GM18858 (cell line): ENCODE results near the gene PAXX.

Experiments used
- ATAC-seq: cut with Tn5 transposase; IDR thresholded peaks from one replicate; pipeline ENCODE4 v1.9.1; 2021; ENCODE audit not compliant: unreplicated experiment

The PAXX gene

DNA sequence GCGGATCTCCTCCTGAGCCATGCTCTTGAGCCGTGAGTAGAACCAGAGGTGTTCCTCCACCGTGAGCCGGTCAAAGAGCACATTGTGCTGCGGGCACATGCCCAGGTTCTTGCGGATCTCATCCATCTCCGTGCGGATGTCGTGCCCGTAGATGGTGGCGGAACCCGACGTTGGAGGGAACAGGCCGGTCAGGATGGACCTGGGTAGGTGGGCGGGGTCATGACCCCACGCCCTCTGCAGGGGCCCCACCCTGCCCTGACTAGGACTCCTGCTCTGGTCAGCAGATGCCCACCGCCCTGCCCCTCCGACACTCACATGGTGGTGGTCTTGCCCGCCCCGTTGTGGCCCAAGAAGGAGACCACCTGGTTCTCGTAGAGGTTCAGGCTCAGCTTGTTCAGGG is 23.8 kb downstream of the PAXX start:
- ATAC-seq = no peak

DNA sequence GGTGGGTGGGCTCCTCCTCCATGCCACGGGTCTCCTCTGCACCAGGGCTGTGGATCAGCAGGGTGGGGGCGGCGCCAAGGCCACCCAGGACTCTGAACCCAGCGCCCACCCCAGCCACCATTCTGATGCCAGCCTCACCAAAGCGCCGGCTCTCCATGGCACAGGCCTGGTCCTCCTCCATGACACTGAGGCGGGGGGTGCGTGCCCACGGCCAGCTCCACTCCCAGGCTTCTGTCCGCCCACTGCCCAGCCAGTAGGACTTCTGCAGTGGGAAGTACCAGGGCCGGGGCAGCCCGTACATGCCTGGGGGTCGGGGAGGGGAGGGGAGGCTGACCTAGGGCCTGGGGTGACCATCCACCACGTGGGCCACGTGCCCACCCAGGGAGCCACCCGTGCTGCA is 24.2 kb downstream of the PAXX start:
- ATAC-seq = no peak

DNA sequence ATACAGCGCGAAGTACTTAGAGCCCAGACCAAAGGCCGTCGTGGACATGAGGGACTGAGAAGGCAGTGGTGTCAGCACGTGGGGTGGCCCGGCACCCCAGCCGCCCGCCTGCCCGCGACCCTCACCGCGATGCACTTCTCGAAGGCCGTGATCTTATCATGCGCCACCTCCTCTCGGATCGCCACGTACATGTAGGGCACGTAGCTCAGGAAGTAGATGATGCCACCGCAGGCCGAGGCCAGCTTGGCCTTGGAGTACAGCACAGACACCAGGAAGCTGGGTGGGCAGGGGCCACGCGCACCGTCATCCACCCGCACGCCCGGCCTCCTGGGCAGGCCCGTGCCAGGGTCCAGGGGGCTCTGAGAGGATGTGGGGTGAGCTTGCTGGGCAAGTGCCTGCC is 24.8 kb downstream of the PAXX start:
- ATAC-seq = no peak

DNA sequence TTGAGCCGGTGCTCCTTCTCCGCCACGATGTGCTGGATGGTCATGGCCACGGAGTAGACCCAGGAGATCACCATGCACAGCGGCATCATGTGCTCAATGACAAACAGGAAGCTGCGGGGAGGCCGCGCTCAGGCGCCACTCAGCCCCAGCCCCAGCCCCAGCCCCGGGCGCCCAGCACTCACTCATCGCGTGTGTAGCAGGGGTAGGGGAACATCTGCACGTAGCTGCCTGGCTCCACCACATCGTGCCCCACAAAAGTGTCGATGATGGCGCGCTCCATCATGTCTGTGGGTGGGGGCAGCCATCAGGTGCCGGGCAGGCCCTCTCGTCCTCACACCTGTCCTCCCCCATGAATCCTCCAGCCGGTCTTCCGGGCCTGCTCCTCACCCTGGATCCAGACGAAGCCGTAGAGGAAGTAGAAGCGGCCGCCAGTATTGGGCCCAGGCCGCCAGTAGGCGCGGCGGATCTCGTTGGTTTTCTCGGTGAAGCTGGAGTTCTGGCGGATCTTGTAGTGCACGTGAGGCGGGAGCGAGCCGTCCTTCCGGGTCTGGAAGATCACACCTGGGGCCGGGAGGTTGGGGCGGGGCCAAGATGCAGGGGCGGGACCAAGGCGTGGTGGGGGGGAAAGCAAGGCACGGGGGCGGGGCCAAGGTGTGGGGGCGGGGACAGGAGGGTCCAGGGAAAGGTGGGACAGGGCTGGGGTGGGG is 25.7 kb downstream of the PAXX start:
- ATAC-seq = no peak

DNA sequence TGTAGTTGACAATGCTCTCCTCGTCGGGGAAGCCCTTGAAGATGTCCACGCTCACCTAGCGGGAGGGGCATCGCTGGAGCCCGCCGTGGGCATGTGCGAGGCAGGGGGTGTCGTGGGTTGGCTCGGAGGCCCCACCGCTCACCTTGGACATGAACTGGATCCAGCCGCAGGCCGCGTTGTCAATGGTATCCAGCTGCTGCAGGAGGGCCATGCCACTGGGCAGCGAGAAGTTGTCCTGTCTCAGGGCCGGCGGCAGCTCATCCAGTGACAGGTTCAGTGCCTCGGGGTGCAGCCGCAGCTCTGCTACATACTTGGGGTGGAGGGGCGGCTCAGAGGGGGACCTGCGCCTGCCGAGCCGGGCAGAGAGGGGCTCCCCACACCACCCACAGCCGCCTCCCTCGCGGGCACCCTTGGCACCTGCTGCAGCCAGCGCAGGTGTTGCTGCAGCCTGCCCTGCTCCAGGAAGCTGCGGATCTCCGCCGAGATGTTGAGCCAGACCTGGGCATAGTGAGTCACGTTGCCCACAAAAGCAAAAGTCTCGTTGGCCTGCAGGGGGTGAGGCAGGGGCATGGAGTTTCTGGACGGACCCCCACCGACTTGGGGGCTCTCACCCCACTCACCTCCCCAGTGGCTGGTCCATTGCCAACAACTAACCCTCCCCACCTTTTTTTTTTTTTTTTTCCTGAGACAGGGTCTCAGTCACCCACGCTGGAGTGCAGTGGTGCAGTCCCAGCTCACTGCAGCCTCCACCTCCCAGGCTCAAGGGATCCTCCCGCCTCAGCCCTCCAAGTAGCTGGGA is 26.7 kb downstream of the PAXX start:
- ATAC-seq = no peak

DNA sequence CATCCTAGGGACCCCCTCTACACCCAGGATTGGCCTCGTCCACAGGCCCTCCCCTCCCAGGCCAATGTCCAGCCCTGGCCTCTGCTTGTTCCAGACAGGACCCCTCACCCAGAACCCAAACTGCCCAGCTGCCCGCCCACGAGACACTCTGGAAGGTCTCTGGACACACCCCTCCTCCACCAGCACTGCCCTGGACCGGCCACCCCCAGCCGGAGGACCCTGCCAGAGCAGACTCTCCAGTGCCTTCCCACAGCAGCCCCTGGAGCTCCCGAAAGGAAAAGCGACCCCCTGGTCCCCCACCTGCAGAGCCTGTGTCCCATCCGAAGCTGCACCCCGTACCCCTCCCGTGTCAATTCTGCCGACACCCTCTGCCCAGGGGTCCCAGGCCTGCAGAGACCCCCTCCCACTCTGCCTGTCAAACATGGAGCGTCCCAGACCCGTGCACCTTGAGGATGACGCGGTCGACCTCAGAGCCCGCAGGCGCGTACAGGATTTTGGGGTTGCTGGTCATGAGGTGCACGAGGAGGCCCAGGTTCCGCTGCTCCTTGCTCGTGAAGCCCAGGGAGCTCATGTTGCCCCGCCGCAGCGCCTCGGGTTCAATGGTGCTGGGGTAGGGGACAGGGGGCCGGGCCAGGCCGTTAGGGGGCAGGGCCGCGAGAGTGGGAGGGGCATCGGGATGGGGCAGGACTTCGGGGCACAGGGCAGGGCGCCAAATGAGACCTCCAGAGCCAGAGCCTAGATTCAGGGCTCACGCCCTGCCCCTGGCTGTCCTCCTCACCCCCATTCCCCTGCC is 27.9 kb downstream of the PAXX start:
- no peak for ATAC-seq

DNA sequence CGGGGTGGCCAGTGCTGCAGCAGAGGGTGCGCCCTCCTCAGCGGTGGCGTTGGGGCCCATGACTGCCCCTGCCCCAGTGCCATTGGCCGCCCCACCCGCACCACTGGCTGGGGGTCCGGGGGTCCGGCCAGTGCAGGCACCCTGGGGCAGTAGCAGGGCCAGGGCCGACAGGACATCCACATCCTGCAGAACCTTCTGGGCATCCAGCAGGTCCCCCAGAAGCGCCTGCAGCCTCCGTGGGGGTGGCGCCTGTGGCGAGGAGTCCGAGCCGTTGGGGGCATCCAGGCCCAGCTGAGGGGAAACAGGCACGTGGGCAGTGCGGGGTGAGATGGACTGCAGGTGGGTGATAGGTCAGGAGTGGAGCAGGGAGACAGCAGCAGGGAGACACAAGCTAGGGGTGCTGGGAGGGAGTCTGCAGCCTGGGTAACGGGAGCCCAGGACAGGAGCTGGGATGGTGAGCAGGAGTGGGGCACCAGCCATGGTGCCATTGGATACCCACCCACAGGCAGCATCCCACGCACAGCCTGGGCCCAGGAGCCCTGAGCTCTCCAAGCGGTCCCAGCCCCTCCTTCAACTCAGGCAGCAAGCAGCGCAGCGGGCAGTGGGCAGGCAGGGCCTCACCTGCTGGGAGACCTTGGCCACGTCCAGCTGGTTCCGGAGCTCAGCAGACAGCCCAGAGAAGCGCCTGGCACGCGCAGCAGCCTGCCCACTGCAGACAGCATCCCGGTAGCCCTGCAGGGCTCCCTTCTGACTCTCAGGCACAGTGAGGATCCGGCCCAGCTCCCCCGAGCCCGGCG is 28.7 kb downstream of the PAXX start:
- no peak for ATAC-seq

DNA sequence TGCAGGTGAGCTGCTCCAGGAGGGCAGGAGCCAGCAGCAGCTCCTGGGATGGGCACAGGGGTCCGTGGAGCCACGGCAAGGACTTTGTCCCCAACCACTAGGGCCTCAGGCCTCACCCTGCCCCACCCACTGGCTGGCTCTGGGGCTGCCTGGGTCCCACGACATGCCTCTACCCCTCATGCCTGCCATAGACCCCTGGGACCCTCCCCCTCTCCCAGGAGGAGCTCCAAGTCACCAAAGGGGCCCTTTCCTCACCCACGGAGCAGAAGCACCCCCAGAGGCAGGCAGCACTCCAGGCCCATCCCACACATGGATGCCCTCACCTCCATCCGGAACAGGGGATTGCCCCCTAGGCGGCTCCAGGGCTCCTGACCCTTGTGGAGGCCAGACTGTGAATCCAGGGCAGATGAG is 29.4 kb downstream of the PAXX start:
- ATAC-seq = no peak

DNA sequence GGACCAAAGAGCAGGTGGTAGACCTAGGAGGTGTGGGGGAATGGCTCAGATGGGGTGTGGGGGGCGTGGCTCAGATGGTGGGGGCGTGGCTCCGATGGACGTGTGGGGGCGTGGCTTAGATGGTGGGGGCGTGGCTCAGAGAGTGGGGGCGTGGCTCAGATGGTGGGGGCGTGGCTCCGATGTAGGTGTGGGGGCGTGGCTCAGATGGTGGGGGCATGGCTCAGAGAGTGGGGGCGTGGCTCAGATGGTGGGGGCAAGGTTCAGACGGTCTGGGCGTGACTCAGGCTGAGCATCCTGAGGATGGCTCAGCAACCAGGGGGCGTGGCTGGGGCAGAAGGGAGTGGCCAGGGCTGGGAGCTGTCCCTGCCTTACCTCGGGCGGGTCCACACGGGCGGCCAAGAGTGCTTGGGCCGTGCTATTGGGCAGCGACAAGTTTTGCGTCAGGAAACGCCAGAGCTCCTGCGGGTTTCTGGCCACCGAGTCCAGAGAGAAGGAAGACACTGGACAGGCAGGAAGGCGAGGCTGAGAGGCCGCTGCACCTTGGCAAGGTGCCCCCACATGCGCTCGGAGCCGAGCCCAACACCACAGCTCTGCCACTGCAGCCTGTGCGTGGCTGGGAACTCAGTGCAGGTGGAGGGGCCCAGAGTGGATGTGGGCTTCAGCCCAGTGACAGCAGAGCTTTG is 29.9 kb downstream of the PAXX start:
- ATAC-seq = no peak

DNA sequence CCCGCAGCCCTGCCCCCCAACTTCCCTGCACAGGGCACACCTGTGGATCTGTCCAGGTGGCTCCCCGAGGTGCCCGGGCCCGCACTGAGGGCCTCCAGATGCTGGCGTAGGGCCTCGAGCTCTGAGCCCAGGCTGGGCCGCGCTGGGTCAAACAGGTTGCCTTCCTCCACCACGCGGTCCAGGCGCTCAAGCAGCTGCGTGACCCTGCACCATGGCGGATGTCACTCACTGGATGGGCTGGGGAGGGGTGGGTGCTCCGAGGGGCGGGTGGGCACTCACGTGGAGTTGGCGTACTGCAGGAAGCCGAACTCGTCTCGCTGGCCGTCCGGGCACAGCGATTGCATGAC is 30.4 kb downstream of the PAXX start:
- ATAC-seq = no peak

DNA sequence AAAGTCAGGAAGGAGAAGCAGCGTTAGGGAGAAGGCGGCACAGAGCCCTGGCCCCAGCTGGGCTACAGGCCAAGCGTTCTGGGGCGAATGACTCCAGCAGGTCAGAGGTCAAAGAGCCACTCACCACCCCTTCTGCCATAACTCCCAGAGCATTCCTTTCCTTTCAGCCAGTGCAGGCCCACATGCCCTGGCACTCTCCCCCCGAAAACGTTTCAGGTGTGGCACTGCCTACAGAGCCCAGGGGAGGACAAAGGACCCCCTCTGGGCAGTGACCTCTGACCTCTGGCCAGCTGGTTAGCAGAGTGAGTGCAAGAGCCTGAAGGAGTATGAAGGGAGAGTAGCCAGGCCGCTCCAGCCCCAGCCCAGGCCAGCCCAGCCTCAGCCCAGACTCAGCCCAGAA is 30.9 kb downstream of the PAXX start:
- no peak for ATAC-seq

DNA sequence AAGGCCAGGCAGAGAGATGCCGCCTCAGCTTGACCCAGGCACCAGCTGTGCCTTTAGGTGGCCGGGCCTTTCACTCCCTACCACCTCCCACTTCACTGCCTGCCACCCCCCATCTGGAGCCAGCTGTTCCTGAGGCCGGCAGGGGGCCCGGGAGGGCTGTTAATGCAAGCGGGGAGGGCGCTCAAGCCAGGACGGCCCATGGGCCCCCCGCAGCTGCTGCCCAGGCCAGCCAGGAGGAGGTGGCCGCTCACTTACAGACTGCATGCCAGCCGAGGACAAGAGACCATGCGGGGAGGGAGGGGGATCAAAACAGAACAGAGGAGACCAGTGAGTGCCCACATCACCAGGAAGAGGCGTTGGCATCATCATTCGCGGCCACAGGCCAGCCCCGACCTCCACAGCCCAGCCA is 31.4 kb downstream of the PAXX start:
- no peak for ATAC-seq

DNA sequence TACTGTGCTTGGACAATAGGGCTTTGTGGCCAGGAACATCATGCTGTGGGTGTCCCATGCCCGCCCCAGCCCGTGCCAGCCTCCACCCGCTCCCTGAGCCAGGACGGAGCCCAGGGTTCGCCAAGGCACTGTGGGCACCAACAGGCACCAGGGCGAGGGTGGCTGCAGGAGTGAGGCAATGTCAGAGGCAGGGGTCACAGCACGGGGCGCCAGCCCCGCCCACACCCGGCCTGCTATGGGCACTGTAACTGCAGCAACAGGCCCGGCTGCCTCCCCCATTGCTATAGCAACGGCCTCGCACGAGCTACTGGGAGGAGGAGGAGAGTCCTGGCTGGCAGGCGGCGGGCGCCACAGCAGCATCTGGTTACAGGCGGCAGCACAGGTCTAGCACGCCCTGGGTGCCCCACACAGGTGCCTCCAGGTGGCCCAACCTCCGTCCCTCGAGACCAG is 33.3 kb downstream of the PAXX start:
- no peak for ATAC-seq

DNA sequence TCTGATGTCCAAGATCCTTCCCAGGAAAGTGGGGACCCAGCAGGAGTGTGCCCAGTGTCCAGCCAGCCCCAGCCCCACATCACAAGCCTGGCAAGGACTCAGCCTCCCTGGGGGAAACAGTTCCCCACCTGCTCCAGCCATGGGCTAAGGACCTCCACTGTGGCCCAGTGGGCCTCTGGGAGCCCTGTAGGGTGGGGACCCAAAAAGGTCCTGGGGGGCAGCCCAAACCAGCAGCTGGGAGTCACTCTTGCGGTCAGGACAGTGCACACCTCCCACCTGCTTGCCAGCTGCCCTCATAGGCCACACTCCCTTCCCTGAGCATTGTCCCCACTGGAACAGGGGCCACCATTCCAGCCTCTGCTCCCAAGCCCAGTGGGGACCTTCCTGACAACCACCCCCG is 34.2 kb downstream of the PAXX start:
- no peak for ATAC-seq

DNA sequence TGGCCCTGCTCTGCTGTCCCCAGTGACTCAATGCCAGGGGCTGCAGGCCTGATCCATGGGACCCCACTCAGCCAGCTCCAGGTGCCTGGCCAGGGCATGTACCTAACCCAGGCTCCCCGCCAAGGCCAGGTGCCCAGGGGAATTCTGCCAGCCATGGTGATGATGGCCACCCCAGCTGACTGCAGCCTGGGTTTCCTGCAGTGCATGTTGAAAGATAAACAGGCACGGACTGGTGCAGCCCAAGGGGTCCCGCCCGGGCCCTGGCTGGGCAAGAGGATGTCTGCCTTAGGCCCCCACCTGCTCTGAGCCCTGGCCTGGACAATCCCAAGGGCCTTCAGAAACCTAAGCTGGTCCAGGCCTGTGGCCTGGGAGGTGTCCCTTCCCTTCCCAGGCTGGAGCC is 34.6 kb downstream of the PAXX start:
- no peak for ATAC-seq

DNA sequence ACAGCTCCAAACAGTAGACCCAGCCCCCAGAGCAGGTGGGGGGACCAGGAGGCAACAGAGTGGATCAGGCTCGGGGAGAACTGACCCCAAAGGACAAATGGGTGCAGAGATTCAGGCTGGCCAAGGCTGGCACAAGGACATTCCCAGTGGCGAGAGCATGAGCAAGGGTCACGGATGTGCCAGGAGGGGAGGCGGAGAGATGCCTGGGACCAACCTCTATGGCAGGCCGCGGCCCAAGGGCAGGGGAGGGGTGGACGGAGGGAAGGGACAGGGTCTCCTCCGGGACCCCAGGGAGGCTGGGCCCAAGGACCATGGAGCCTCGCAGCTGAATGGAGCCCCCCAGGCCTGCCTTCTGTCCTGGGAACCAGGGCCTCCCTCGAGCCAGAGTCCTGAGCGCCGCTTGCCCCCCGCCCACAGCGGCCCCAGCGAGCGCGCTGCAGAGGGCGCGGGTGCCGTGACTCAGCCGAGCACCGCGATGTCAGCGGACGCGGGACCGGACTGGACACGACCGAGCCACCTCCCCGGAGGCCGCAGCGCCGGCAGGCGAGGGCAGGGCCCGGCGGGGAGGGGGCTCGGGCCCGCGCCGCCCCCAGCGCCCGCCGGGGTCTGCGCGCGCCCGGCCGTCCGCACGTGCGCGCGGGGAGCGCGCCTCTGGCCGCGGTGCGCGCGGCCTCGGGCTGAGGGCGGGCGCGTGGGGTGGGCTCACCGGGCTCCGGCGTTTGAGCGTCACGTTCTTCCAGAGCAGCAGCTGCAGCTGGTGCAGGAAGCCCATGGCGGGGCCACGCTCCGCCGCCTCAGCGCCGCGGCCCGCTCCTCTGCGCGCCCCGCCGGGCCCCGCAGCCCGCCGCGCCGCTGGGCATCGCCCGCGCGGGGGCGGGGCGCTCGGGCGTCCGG is 35.4 kb downstream of the PAXX start, which contains the start of gene ABCA2:
TSS of gene ABCA2 (minus strand) at position 869 of the 894 bp plus-strand sequence. CDS start at position 772, 97 bp downstream.
- ATAC-seq = no peak

DNA sequence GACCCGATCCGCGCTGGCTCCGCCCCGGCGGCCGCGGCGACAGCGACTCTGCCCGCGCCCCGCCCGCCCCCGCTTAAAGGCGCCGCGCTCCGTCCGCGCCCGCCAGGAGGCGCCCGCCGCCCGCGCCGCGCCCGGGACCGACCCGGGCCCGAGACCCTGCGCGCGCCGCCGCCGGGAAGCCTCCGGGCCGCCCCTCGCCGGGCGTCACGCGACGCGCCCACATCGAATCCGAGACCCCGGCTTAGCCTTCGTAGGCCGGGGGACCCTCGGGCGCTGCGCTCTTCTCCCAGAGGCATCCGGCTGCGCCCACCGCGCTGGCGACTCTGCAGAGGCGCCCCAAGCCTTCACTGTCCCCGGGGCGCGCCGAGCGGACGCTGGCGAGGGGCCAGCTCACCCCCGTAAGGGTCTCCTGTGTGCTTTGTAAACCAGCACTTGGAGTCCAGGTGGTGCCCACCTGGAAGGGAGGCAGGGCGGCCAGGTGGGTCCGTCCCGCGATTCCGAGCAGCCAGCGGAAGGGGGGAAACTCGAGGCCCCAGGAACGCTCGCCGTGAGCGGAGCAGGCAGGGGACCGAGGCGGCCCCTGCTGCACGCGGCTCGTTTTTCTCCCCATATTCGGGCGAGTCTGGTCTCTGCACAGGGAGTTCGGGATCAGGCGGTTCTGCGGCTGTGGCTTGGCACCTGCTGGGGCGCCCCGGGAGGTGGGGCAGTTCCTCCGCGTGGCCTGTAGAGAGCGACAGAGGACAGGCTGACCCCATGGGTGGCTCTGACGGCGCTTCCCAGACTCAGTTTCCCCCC is 36.2 kb downstream of the PAXX start:
- ATAC-seq = no peak
